Right lobe of liver (tissue), 6 donors: ENCODE results near the gene HERC4. TPM values are rescaled to one million over a fixed set of nuclear protein-coding genes. Genes with fewer than 3 reads are reported as not detected.
"Not testable (repeated sequence)": the region's sequence is repeated elsewhere in the genome, so short reads cannot be mapped to it uniquely, and the experiment has no call there.

Experiments used
- ATAC-seq, 4 donors: fragments of 200-7000 bp; cut with Tn5 transposase; one replicate each; pipeline ENCODE4 v1.9.1; 2020; ENCODE audit warnings: mild to moderate bottlenecking in 4 of 4, moderate library complexity in 4 of 4
- DNase-seq, 3 donors: peaks; one replicate each; pipeline ENCODE4 v3.0.0-alpha.2; 2020
- H3K27ac ChIP-seq, 3 donors: fragments of 200-600 bp; one replicate each; pipeline ENCODE4 v1.8.0; 2022
- H3K27me3 ChIP-seq, 2 donors: fragments of 200-600 bp; one replicate each; pipeline ENCODE4 v1.8.0; 2022
- H3K36me3 ChIP-seq, 4 donors: fragments of 200-600 bp; sonication (generic) in 1 of 4; one replicate each; pipeline versions ENCODE4 v1.5.1 to v1.8.0; 2017 to 2022; ENCODE audit warnings: control low read depth in 1 of 4
- H3K4me1 ChIP-seq, 4 donors: fragments of 200-600 bp; sonication (generic) in 1 of 4; one replicate each; pipeline versions ENCODE4 v1.5.1 to v1.8.0; 2017 to 2022; ENCODE audit warnings: control low read depth in 1 of 4
- H3K4me3 ChIP-seq, 3 donors: fragments of 200-600 bp; one replicate each; pipeline ENCODE4 v1.8.0; 2022
- H3K9me3 ChIP-seq, 4 donors: fragments of 200-600 bp; sonication (generic) in 1 of 4; one replicate each; pipeline versions ENCODE4 v1.5.1 to v1.8.0; 2017 to 2022; ENCODE audit warnings: control low read depth in 1 of 4
- CTCF ChIP-seq, 4 donors: fragments of 200-600 bp in 3 of 4; fragments of 450-650 bp in 1 of 4; IDR thresholded peaks; one replicate each; pipeline versions ENCODE4 v1.5.1 to v1.8.0; 2016 to 2022; ENCODE audit warnings: antibody characterized with exemption in 4 of 4, mild to moderate bottlenecking in 2 of 4
- POLR2A ChIP-seq: fragments of 450-650 bp; IDR thresholded peaks from one replicate; pipeline ENCODE4 v1.6.1; 2017; ENCODE audit warnings: antibody characterized with exemption, mild to moderate bottlenecking
- WGBS: methylation state at CpG from one replicate; pipeline ENCODE4 v1.1.6; 2018; ENCODE audit warnings: low coverage, low lambda C conversion rate; ENCODE audit not compliant: insufficient coverage; ENCODE audit errors: missing lambda C conversion rate; 5-methylcytosine and 5-hydroxymethylcytosine counted together
- intact Hi-C, 2 donors: fragments of 100-400 bp; cut with DNase I; formaldehyde crosslinking; loops; one replicate each; pipeline versions ENCODE4 v1.11.2 to v1.14.1; 2022
- total RNA-seq, 6 experiments: library from RNA; depleted of rRNA in 2 of 6; stranded (reverse); fragments of >200 nt in 2 of 6; fragmentation: NEBNext Ultra II Directional in 3 of 6; extraction: Animal tissue kit (Norgen Biotek cat#: 25700) in 3 of 6; gene quantifications; one replicate each; pipeline versions ENCODE4 v1.1.0 to v1.2.4, GENCODE V29; 2016 to 2023
- donor health status: DM: no; HTN: yes; CAD: no.
- donor health status: DM: no; HTN: no; CAD: no.
- donor health status: DM: no; HTN: no; CAD: no.
- donor health status: DM: no; HTN: yes; CAD: no.
- donor health status: DM: no; HTN: yes; CAD: no.

The HERC4 gene
- total RNA-seq, 6 experiments from 2014 or later = 17.6 to 32.2 (median 26.9) TPM

- WGBS = 82% methylated on average over 1 of the region's 1 CpG
- no peaks in the 10 kb centered on the region for H3K27me3 ChIP-seq
- intact Hi-C loops = no loop called here
- H3K36me3 ChIP-seq = peaks cover 0 to 57% (median 8%) of the 10 kb centered on the region in 4 donors
- TF ChIP-seq CTCF (IDR thresholded peaks at IDR 0.05) = no peak
- TF ChIP-seq POLR2A = no peak
- no peaks in the 10 kb centered on the region for H3K9me3 ChIP-seq
- no peak overlapping the region for H3K4me3 ChIP-seq
- ATAC-seq = no peak
- no peak overlapping the region for H3K27ac ChIP-seq
- no peak for DNase-seq
- no peaks in the 10 kb centered on the region for H3K4me1 ChIP-seq
These were observed 86.5 kb downstream of the HERC4 start for GRCh38 chr10:67988606-67989005.

GRCh38 chr10:67982603-67983002 lies 92.5 kb downstream of the HERC4 start:
- H3K27me3 ChIP-seq, DNase-seq, H3K27ac ChIP-seq, H3K4me1 ChIP-seq, H3K4me3 ChIP-seq, H3K9me3 ChIP-seq, ATAC-seq, intact Hi-C loops: not testable (repeated sequence)
- peaks cover 0 to 57% (median 6%) of the 10 kb centered on the region in 4 donors for H3K36me3 ChIP-seq
- 93% methylated on average over 8 of the region's 8 CpGs for WGBS

GRCh38 chr10:67978749-67979148 lies 96.3 kb downstream of the HERC4 start:
- Histone ChIP-seq H3K9me3 (no peaks in the 10 kb centered on the region), H3K27me3 (no peaks in the 10 kb centered on the region), H3K4me1 (peaks cover 0 to 17% (median 4%) of the 10 kb centered on the region in 4 donors), H3K27ac (no peak overlapping the region), H3K36me3 (peaks cover 0 to 37% (median 3%) of the 10 kb centered on the region in 4 donors), H3K4me3 (no peak overlapping the region)
- no peak for DNase-seq
- 100% methylated on average over 5 of the region's 5 CpGs for WGBS
- no peak for TF ChIP-seq POLR2A
- no peak for TF ChIP-seq CTCF (IDR thresholded peaks at IDR 0.05)
- ATAC-seq = no peak
- intact Hi-C loops = no loop called here

- ATAC-seq (peak; percentile 28 to 40 (median 39)), DNase-seq (no peak)
- 75% methylated on average over 1 of the region's 2 CpGs for WGBS
- Histone ChIP-seq H3K9me3 (no peaks in the 10 kb centered on the region), H3K4me3 (no peak overlapping the region), H3K4me1 (peaks cover 0 to 17% (median 4%) of the 10 kb centered on the region in 4 donors), H3K36me3 (peaks cover 0 to 37% (median 3%) of the 10 kb centered on the region in 4 donors), H3K27ac (no peak overlapping the region), H3K27me3 (no peaks in the 10 kb centered on the region)
- intact Hi-C loops = no loop called here
- TF ChIP-seq CTCF (IDR thresholded peaks at IDR 0.05) = no peak
- TF ChIP-seq POLR2A = no peak
These were observed 97.8 kb downstream of the HERC4 start for GRCh38 chr10:67977251-67977650.

GRCh38 chr10:67976292-67977245 lies 98.5 kb downstream of the HERC4 start:
- H3K36me3 ChIP-seq = peaks cover 0 to 37% (median 4%) of the 10 kb centered on the region in 4 donors
- no peak overlapping the region for H3K4me3 ChIP-seq
- TF ChIP-seq CTCF (IDR thresholded peaks at IDR 0.05) (no peak), POLR2A (no peak)
- H3K4me1 ChIP-seq = peaks cover 0 to 17% (median 4%) of the 10 kb centered on the region in 4 donors
- DNase-seq (peak; percentile 48 to 86 (median 79)), ATAC-seq (peak; percentile 79 to 96 (median 90))
- intact Hi-C loops = no loop called here
- peak overlapping the region in 1 of 3 donors; percentile 11 for H3K27ac ChIP-seq
- peaks cover 0 to 4% (median 0%) of the 10 kb centered on the region in 4 donors for H3K9me3 ChIP-seq
- H3K27me3 ChIP-seq = no peaks in the 10 kb centered on the region
- 30% methylated on average over 1 of the region's 3 CpGs for WGBS
